ENCODE results near the gene PCDHB10.
"Not testable (repeated sequence)": the region's sequence is repeated elsewhere in the genome, so short reads cannot be mapped to it uniquely, and the experiment has no call there.

Gene PCDHB10

GRCh38 chr5:141188682-141189081, 3.5 kb upstream of the PCDHB10 start:
- DNase-seq = not testable (repeated sequence)

- DNase-seq = not testable (repeated sequence)
Observed at GRCh38 chr5:141189131-141189530, 3.0 kb upstream of the PCDHB10 start.

GRCh38 chr5:141194332-141194731, 2.2 kb downstream of the PCDHB10 start:
- DNase-seq = not testable (repeated sequence)

GRCh38 chr5:141196363-141196762, 4.2 kb downstream of the PCDHB10 start:
- no peak for DNase-seq

- no peak for DNase-seq
Observed at GRCh38 chr5:141199359-141200235, 7.4 kb downstream of the PCDHB10 start, which contains the start of gene PCDHB11. PCDHB11 (plus strand) TSS chr5:141199627; CDS start chr5:141199775, 148 bp downstream.

GRCh38 chr5:141201126-141201525, 9.0 kb downstream of the PCDHB10 start:
- DNase-seq = not testable (repeated sequence)

- not testable (repeated sequence) for DNase-seq
Observed at GRCh38 chr5:141201646-141202045, 9.5 kb downstream of the PCDHB10 start.

- DNase-seq = no peak
Observed at GRCh38 chr5:141208478-141208877, 16.3 kb downstream of the PCDHB10 start, which contains the start of gene PCDHB12. PCDHB12 (plus strand) TSS chr5:141208719; CDS start chr5:141208908, 189 bp downstream.

GRCh38 chr5:141210281-141210680, 18.1 kb downstream of the PCDHB10 start:
- not testable (repeated sequence) for DNase-seq

- not testable (repeated sequence) for DNase-seq
Observed at GRCh38 chr5:141210849-141211248, 18.7 kb downstream of the PCDHB10 start.

- not testable (repeated sequence) for DNase-seq
Observed at GRCh38 chr5:141213656-141214339, 21.6 kb downstream of the PCDHB10 start, which contains the start of gene PCDHB13. PCDHB13 (plus strand) TSS chr5:141213919; CDS start chr5:141214124, 205 bp downstream.

- DNase-seq = not testable (repeated sequence)
Observed at GRCh38 chr5:141214583-141214982, 22.4 kb downstream of the PCDHB10 start.

GRCh38 chr5:141215504-141215903, 23.4 kb downstream of the PCDHB10 start:
- DNase-seq = not testable (repeated sequence)

- not testable (repeated sequence) for DNase-seq
Observed at GRCh38 chr5:141216035-141216434, 23.9 kb downstream of the PCDHB10 start.

- DNase-seq = peak; percentile 7
Observed at GRCh38 chr5:141223112-141223783, 31.1 kb downstream of the PCDHB10 start, which contains the start of gene PCDHB14. PCDHB14 (plus strand) TSS chr5:141223343; CDS start chr5:141223506, 163 bp downstream.

GRCh38 chr5:141224844-141225243, 32.7 kb downstream of the PCDHB10 start:
- not testable (repeated sequence) for DNase-seq

- not testable (repeated sequence) for DNase-seq
Observed at GRCh38 chr5:141225421-141225820, 33.3 kb downstream of the PCDHB10 start.

- no peak for DNase-seq
Observed at GRCh38 chr5:141234109-141234667, 42.0 kb downstream of the PCDHB10 start.

GRCh38 chr5:141235922-141236321, 43.8 kb downstream of the PCDHB10 start:
- DNase-seq = not testable (repeated sequence)

- DNase-seq = no peak
Observed at GRCh38 chr5:141236516-141237313, 44.6 kb downstream of the PCDHB10 start.

- no peak for DNase-seq
Observed at GRCh38 chr5:141241496-141241895, 49.3 kb downstream of the PCDHB10 start.

Data from kidney glomerular epithelial cell (primary cell).